Peyer's patch (tissue), 4 donors: ENCODE measurements around the gene STK32B. TPM values are rescaled to one million over a fixed set of nuclear protein-coding genes. Genes with fewer than 3 reads are reported as not detected.

ENCODE experiments used
- DNase-seq, 3 donors: peaks; one replicate each; pipeline ENCODE4 v3.0.0-alpha.2; 2017 to 2019
- H3K27ac ChIP-seq, 4 donors: fragments of 200-600 bp; sonication (generic); one replicate each; pipeline ENCODE4 v1.5.1; 2016 to 2019
- H3K27me3 ChIP-seq, 2 donors: fragments of 200-600 bp; sonication (generic); one replicate each; pipeline ENCODE4 v1.5.1; 2019
- H3K36me3 ChIP-seq, 3 donors: fragments of 200-600 bp; sonication (generic); one replicate each; pipeline ENCODE4 v1.5.1; 2016 to 2019
- H3K4me1 ChIP-seq, 4 donors: fragments of 200-600 bp; sonication (generic); one replicate each; pipeline ENCODE4 v1.5.1; 2016 to 2019
- H3K4me3 ChIP-seq, 4 donors: fragments of 200-600 bp; sonication (generic); 1 replicate in 3 of 4; 2 replicates in 1 of 4; pipeline ENCODE4 v1.5.1; 2016 to 2019; ENCODE audit warnings: mild to moderate bottlenecking in 1 of 4
- H3K9me3 ChIP-seq, 4 donors: fragments of 200-600 bp; sonication (generic); one replicate each; pipeline ENCODE4 v1.5.1; 2016 to 2019; ENCODE audit warnings: mild to moderate bottlenecking in 1 of 4
- POLR2A ChIP-seq, 2 donors: fragments of 450-650 bp; IDR thresholded peaks; one replicate each; pipeline ENCODE4 v1.5.1; 2017; ENCODE audit warnings: antibody characterized with exemption in 2 of 2, mild to moderate bottlenecking in 2 of 2, moderate library complexity in 2 of 2
- total RNA-seq, 4 donors: library from RNA; depleted of rRNA; stranded (reverse); fragments of >200 nt; gene quantifications; one replicate each; pipeline ENCODE4 v1.1.0, GENCODE V29; 2016
- TF ChIP-seq, protein P1 (sequence below), 6 experiments: fragments of 450-650 bp in 4 of 6; fragments of 200-600 bp in 2 of 6; sonication (generic) in 1 of 6; IDR thresholded peaks; one replicate each; pipeline ENCODE4 v1.5.1; 2017 to 2019; ENCODE audit warnings: antibody characterized with exemption in 6 of 6, mild to moderate bottlenecking in 3 of 6, moderate library complexity in 1 of 6

Gene STK32B
- total RNA-seq, 4 donors from 2014 or later, result 0.35 to 3.3 (median 1.3) TPM

DNA sequence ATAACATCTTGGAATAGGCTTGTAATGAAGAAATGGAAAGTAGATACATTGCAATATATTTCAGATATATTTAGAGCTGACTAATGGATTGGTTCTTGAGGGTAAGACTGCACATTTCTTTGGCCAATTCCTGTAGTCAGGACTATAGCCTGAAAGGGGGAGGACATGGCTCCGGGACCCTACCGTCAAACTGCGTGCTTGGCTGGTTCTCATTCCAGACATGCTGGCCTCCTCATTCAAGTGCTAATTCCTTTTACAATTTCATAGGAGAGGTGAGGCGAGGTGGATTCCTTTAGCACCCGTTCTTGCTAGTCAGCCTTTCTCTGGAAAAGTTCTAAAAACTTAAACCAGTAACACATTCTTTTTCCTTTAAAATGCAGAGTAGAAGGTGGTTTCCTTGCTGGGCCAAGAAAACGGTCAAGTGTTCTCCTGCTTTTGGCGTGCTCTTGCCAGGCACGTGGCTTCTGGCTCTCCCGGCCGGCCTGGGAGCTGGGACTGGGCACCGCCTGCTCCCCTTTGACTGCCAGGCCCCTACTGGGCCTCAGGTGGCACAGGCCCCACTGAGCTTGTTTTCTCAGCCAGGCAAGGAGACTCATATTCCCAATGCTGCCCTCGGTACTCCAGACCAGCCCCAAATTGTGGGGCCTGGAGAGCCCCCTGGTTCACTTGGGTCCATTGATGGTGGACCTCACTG is 167.2 kb downstream of the STK32B start:
- H3K4me3 ChIP-seq, result no peak overlapping the region
- no peak overlapping the region for H3K27ac ChIP-seq
- peaks cover 0 to 3% (median 0%) of the 10 kb centered on the region in 4 donors for H3K9me3 ChIP-seq
- no peaks in the 10 kb centered on the region for H3K27me3 ChIP-seq
- H3K36me3 ChIP-seq, result no peaks in the 10 kb centered on the region
- TF ChIP-seq, protein P1, sequence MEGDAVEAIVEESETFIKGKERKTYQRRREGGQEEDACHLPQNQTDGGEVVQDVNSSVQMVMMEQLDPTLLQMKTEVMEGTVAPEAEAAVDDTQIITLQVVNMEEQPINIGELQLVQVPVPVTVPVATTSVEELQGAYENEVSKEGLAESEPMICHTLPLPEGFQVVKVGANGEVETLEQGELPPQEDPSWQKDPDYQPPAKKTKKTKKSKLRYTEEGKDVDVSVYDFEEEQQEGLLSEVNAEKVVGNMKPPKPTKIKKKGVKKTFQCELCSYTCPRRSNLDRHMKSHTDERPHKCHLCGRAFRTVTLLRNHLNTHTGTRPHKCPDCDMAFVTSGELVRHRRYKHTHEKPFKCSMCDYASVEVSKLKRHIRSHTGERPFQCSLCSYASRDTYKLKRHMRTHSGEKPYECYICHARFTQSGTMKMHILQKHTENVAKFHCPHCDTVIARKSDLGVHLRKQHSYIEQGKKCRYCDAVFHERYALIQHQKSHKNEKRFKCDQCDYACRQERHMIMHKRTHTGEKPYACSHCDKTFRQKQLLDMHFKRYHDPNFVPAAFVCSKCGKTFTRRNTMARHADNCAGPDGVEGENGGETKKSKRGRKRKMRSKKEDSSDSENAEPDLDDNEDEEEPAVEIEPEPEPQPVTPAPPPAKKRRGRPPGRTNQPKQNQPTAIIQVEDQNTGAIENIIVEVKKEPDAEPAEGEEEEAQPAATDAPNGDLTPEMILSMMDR (IDR thresholded peaks at IDR 0.05), result no peak
- no peak for DNase-seq
- no peaks in the 10 kb centered on the region for H3K4me1 ChIP-seq

DNA sequence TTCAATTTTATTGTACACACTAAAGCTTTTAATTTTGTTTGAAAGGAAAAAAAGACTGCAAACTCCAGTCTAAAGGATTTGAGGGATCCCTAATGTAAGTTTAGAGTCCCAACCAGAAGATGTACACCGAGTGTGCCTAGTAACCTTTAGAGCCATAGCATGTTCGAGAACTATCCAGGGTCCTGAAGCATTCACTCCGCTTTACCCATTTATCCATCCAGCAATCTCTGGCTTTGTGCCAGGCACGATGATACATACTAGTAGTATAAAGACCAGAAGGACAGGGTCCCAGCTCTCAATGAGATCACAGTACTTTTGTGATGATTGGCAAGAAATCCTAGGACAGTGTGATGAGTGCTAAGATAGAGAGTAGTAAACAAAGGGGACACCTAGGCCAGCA is 168.7 kb downstream of the STK32B start:
- Histone ChIP-seq H3K27ac (no peak overlapping the region), H3K36me3 (no peaks in the 10 kb centered on the region), H3K4me1 (no peaks in the 10 kb centered on the region), H3K27me3 (no peaks in the 10 kb centered on the region), H3K4me3 (no peak overlapping the region), H3K9me3 (peaks cover 0 to 3% (median 0%) of the 10 kb centered on the region in 4 donors)
- TF ChIP-seq POLR2A (IDR thresholded peaks at IDR 0.05), result no peak
- TF ChIP-seq, protein P1 (IDR thresholded peaks at IDR 0.05), result no peak
- no peak for DNase-seq

DNA sequence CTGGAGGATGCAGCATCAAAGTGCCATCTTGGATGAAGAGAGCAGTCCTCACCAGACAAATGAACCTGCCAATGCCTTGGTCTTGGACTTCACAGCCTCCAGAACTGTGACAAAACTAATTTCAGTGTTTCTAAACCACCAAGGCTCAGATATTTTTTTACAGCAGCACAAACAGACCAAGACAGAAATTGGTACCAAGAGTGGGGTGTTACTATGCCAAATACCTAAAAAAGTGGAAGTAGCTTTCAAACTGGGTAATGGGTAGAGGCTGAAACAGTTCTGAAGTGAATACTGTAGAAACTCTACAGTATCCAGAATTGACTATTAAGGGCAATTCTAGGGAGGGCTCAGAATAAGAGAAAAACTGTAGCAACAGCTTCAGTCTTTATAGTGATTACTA is 170.8 kb downstream of the STK32B start:
- no peak overlapping the region for H3K4me3 ChIP-seq
- H3K36me3 ChIP-seq, result no peaks in the 10 kb centered on the region
- DNase-seq, result no peak
- no peaks in the 10 kb centered on the region for H3K27me3 ChIP-seq
- TF ChIP-seq POLR2A (IDR thresholded peaks at IDR 0.05), result no peak
- TF ChIP-seq, protein P1 (IDR thresholded peaks at IDR 0.05), result no peak
- no peak overlapping the region for H3K27ac ChIP-seq
- no peaks in the 10 kb centered on the region for H3K4me1 ChIP-seq
- H3K9me3 ChIP-seq, result peaks cover 0 to 3% (median 0%) of the 10 kb centered on the region in 4 donors

DNA sequence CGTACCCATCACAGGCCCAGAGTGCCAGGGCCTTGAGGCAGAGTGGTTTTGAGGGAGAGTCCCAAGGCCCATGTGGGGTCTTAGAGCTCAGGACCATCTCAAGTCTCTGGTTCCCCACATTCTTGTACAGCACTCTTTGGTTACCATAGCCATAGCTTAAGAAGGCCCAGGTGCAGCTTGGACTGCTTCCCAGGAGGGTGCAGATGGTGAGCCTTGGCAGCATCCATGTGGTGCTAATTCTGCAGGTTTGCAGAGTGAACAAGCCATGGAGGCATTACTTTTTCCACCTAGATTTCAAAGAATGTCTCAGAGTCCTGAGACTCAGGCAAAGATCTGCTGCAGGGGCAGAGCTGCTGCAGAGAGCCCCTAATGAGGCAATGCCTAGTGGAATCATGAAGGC is 171.7 kb downstream of the STK32B start:
- no peak for DNase-seq
- Histone ChIP-seq H3K4me3 (no peak overlapping the region), H3K9me3 (peaks cover 0 to 3% (median 0%) of the 10 kb centered on the region in 4 donors), H3K27ac (no peak overlapping the region), H3K4me1 (no peaks in the 10 kb centered on the region), H3K36me3 (no peaks in the 10 kb centered on the region), H3K27me3 (no peaks in the 10 kb centered on the region)
- no peak for TF ChIP-seq POLR2A (IDR thresholded peaks at IDR 0.05)
- TF ChIP-seq, protein P1 (IDR thresholded peaks at IDR 0.05), result no peak

DNA sequence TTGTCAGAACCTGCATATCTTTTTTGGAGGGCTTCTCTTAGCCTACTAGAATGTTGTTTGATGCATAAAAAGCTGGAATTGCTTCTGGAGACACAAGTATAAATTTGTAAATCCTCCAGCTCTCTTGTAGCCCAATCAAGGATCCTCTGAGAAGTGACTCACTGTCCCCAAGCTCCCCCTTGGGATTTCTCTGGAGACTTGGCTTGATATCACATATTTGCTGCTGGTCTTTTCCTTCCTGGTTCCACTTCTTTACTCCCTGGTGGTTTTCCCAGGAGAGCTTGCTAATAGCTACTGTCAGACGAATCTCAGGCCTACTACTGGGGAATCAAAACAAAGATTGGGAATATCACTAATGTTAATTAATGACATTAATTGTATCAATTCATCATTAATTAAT is 173.1 kb downstream of the STK32B start:
- TF ChIP-seq, protein P1 (IDR thresholded peaks at IDR 0.05), result no peak
- no peak for TF ChIP-seq POLR2A (IDR thresholded peaks at IDR 0.05)
- Histone ChIP-seq H3K4me1 (no peaks in the 10 kb centered on the region), H3K27me3 (no peaks in the 10 kb centered on the region), H3K9me3 (peaks cover 0 to 3% (median 0%) of the 10 kb centered on the region in 4 donors), H3K4me3 (no peak overlapping the region), H3K27ac (no peak overlapping the region), H3K36me3 (no peaks in the 10 kb centered on the region)
- no peak for DNase-seq
